GM12892 (cell line): Measurements from ENCODE around the gene ZNF683.

Source experiments
- POLR2A ChIP-seq: IDR thresholded peaks from 2 replicates; pipeline ENCODE4 v1.6.1; 2011; ENCODE audit warnings: low read depth, low read length, control low read depth
- POLR2AphosphoS5 ChIP-seq: IDR thresholded peaks from 2 replicates; pipeline ENCODE4 v1.6.1; 2011; ENCODE audit warnings: low read depth, low read length, control low read depth

GRCh38 chr1:26356106-26356505, 16.4 kb downstream of the ZNF683 start:
- TF ChIP-seq POLR2A (no peak), POLR2AphosphoS5 (no peak)
